GM12878 (cell line): Measurements from ENCODE around the gene SLC27A5.
"Not testable (repeated sequence)": the region's sequence is repeated elsewhere in the genome, so short reads cannot be mapped to it uniquely, and the experiment has no call there.

ENCODE experiments used
- CREB1 ChIP-seq: IDR thresholded peaks from 2 replicates; pipeline ENCODE4 v1.6.1; 2012; ENCODE audit warnings: low read depth, mild to moderate bottlenecking, inconsistent platforms
- POLR2A ChIP-seq: IDR thresholded peaks from 2 replicates; pipeline ENCODE4 v1.6.1; 2011; ENCODE audit warnings: low read depth, mild to moderate bottlenecking, low read length
- SREBF2 ChIP-seq: IDR thresholded peaks from 2 replicates; pipeline ENCODE4 v1.6.1; 2012; ENCODE audit warnings: mild to moderate bottlenecking, low read length
- TCF7 ChIP-seq: IDR thresholded peaks from 2 replicates; pipeline ENCODE4 v1.6.1; 2014; ENCODE audit warnings: antibody characterized with exemption, borderline replicate concordance
- TF ChIP-seq, protein P1 (sequence below): IDR thresholded peaks from 2 replicates; pipeline ENCODE4 v1.6.1; 2012; ENCODE audit warnings: low read depth, low read length, improper control_type of control experiment

GRCh38 chr19:58507602-58508223 is 4.1 kb downstream of the SLC27A5 start:
- TF ChIP-seq CREB1, SREBF2, POLR2A, TCF7: not testable (repeated sequence)
- TF ChIP-seq, protein P1, sequence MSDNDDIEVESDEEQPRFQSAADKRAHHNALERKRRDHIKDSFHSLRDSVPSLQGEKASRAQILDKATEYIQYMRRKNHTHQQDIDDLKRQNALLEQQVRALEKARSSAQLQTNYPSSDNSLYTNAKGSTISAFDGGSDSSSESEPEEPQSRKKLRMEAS = not testable (repeated sequence)
